Fibroblast of the conjunctiva (primary cell): ENCODE data around the gene ARMH3.

Source experiments
- DNase-seq: peaks from one replicate; pipeline ENCODE4 v3.0.0-alpha.2; 2010; ENCODE audit warnings: low read depth

Gene ARMH3

GRCh38 chr10:101830322-101831168, 225.4 kb downstream of the ARMH3 start:
- peak; percentile 79 for DNase-seq

- DNase-seq: no peak
Observed at GRCh38 chr10:101829561-101830315, 226.2 kb downstream of the ARMH3 start.

DNA sequence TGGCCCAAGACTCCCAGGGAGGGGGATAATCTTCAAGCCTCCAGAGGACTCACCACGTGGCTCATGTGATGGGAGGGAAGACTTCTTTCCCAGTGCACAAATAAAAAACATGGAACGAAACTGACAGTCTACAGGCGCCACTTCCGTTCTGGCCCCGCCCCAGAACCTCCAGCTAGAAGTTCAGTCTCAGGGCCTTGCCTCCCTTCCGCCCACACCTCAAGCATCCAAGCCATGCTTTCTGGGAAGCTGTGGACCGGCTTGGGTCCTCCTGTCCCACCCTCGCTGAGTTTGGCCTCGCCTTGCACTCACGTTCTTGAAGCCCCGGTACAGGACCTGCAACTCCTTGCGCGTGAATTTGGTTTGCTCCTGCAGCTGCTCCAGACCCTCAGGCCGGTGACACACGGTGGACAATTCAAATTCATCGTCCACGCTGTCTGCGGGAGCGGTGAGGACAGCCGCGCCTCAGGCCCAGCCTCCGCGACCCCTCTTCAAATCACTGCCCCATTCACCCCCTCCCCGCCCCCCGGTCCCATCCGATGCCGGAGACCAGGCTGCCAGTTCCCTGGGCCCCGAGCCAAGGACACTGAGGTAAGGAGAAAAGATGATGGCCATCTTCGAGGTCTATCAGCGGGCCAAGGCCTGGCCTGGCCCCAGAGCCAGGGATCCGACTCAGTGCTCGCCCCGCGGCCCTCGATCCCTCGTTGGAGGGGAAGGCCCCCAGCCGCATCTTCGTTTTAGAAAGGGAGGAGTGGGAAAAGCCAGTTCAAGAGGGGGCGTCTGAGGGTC, 227.0 kb downstream of the ARMH3 start:
- DNase-seq: no peak

- DNase-seq: no peak
Observed at GRCh38 chr10:101827919-101828600, 227.9 kb downstream of the ARMH3 start.

- DNase-seq: no peak
Observed at GRCh38 chr10:101826852-101827434, 229.0 kb downstream of the ARMH3 start.

DNA sequence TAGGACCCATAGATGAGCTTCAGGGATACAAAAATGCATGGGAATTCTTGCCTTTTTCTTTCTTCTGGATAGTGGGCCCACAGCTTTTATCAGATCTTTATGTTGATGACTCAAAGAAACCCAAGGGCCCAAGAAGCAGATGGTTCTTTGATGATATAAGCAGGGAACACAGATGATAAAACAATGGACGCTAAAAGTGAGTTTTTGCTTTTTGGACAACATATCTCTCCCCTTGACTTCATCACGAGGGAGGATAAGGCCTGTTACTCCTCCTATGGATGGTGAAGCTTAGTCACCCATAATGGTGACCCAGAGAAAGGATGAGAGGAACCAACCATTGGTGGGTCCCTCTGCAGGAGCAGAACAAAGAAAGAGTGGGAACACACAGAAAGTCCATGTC, 231.2 kb downstream of the ARMH3 start:
- DNase-seq: no peak

- no peak for DNase-seq
Observed at GRCh38 chr10:101818872-101819633, 236.9 kb downstream of the ARMH3 start.

GRCh38 chr10:101818119-101818871, 237.7 kb downstream of the ARMH3 start, which contains the start of gene OGA:
OGA (minus strand) TSS chr10:101818444; CDS start chr10:101818022, 422 bp downstream.
- DNase-seq: peak; percentile 100

DNA sequence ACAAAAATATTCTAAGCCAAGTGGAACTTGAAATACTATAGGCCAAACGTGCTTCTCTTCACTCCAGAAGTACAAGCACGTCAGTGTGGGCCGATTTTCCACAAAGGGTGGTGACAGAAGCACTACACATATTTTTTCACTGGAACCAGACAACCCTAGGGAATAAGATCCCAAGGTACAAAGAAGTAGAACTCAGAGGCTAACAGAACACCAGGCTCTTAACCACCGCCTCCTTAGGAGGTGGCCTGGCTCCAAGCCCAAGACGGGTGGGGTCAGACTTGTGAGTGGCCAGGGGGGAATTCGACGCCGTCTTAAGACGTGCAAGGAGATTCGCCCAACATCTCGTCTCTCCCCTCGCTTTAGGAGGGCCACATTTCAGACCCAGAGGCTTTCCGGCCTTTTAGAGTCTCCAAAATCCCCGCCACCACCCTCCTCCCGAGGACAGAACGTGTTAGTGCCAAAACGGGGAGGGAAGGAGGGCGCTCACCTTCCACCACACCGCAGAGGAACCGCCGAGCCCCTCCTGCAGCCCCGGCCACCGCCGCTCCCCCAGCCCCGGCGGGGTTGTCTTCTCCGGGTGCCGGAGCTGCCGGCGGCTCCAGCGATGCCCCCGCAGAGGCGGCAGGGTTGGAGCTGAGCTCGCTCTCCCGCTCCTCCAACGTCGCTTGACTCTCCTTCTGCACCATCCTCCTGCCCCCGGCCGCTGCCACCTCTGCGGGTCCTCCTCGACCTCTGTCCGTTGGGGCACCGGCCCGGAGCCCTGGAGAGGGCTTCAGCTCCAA, 238.4 kb downstream of the ARMH3 start:
- DNase-seq: peak; percentile 98

GRCh38 chr10:101816913-101817336, 239.0 kb downstream of the ARMH3 start:
- no peak for DNase-seq

DNA sequence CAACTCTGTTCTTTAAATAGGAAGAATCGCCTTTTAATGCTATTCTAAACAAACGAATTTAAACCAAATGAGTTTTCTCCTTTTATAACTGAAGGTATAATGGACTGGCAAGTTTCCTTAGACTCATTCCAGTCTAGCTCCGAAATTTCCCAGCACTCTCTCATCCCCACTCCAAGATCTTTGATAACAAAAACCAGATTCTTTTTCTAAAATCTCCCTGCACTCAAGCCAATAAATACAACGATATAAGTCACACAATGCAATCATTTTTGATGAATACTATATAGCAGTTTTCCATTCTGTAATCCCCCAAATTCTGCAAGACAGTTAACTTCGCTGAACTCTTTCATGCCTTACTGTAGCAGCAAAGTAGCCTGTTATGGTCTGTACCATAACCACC, 239.6 kb downstream of the ARMH3 start:
- no peak for DNase-seq

- no peak for DNase-seq
Observed at GRCh38 chr10:101814466-101815071, 241.4 kb downstream of the ARMH3 start.

DNA sequence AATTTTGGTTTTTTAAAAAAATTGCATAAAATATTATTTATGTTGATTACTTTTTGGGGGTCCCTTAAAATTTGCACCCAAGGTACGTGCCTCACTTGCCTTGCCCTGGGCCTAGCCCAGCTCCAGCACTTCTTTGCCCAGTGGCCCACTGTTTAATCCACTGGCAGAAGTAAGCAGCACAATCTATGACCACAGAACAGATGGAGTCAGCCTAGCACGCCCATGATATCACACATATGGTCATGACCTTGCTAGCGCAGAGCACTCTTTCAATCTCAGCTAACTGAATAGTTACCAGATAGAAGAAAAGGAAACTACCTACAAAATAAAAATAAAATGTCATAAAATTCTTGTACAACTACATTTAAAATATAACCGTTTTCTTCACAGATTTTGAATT, 243.4 kb downstream of the ARMH3 start:
- DNase-seq: no peak

- no peak for DNase-seq
Observed at GRCh38 chr10:101807158-101807557, 248.8 kb downstream of the ARMH3 start.

DNA sequence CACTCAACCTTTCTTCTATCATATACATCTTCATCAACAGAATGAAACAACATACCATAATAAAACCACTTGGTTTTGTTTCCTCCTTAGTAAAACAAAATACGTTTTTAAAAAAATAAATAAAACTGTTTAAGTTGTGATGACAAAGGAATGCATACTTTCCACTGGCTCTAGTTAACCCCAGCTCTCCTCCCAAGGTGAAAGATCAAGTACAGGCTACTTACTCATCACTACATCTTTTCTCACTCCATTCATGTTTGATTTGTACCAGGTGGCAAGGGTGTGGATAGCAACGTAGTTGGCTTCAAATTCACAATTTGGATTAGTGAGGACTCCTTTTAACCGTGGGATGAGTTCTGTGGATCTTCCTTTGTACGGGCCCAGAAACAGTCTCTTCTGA, 252.5 kb downstream of the ARMH3 start:
- no peak for DNase-seq

- DNase-seq: no peak
Observed at GRCh38 chr10:101797403-101798059, 258.4 kb downstream of the ARMH3 start.
